GM19467 (cell line): ENCODE results near the gene LRCH1.

ENCODE experiments used
- ATAC-seq: cut with Tn5 transposase; IDR thresholded peaks from one replicate; pipeline ENCODE4 v1.9.1; 2021; ENCODE audit warnings: mild to moderate bottlenecking, moderate library complexity; ENCODE audit not compliant: unreplicated experiment

The LRCH1 gene

GRCh38 chr13:46561691-46562090, 8.7 kb downstream of the LRCH1 start:
- ATAC-seq = no peak

DNA sequence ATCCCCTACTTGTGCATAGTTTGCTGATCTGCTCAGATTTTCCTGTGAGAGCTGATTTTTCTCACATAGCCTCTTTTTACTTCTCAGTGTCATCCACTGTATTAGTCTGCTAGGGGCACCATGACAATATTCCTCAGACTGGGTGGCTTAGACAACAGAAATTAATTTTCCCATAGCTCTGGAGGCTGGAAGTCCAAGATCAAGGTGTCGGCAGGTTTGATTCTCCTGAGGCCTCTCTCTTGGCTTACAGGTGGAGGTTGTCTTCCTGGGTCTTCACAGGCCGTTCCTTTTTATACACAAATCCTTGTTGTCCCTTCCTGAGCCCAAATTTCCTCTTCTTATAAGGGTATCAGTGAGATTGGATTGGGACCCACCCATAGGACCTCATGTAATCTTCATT, 9.2 kb downstream of the LRCH1 start:
- ATAC-seq = no peak

GRCh38 chr13:46562581-46562980, 9.6 kb downstream of the LRCH1 start:
- no peak for ATAC-seq

- peak; percentile 43 for ATAC-seq
These were observed 13.1 kb downstream of the LRCH1 start for GRCh38 chr13:46565808-46566750.

DNA sequence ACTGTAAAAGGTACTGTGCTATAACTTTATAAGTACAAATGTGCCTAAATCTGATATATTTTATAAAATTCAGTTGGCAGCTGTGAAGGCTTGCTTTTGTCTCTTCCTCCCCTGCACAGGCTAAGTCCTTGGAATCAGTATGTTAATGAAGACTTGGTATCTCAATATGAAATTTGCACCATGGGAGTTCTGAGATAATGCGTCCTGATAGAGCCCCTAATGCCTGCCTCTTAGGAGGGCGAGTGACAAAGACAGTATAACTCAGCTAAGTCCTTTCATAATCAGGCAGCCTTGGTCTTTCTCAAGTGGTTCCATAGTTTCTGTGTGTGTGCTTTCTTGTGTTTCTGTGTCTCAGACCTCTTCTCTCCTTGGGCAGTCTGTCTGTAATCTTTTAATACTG, 14.7 kb downstream of the LRCH1 start:
- no peak for ATAC-seq

DNA sequence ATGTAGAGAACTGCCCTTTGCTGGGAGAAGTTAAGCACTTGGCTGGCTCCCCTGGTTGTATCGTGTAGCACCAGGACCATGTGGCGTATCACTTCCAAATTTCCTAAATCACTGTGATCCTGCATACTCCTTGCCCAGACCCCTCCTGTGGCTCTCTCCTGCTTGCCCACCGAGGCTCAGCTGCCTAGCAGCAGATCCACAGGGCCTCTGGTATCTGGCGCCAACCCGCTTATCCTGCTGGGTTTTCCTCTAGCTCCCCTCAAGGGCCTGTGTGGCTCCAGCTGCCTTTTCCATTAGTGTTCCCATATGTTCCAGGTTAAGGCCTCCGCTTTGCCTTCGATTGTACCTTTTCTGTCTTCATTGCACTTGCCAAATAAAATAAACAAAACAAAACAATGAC, 16.5 kb downstream of the LRCH1 start:
- ATAC-seq = no peak

DNA sequence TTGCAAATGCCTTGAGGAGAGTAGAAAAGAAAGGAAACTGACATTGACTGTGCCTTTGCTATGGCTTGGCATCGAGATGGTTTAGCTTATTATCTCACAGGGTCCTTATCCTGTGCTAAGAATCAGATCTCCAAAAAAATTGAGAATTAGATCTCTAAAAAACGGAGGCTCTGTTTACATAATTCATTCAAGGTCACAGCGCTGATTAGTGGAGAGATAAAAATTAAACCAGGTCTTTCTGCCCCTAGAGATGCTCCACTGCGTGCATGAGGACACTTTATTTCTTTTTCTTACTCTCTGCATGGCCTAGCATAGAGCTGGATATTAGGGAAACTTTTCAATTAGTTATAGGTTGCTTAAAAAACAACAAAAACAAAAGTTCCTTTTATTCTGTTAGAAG, 17.3 kb downstream of the LRCH1 start:
- no peak for ATAC-seq

DNA sequence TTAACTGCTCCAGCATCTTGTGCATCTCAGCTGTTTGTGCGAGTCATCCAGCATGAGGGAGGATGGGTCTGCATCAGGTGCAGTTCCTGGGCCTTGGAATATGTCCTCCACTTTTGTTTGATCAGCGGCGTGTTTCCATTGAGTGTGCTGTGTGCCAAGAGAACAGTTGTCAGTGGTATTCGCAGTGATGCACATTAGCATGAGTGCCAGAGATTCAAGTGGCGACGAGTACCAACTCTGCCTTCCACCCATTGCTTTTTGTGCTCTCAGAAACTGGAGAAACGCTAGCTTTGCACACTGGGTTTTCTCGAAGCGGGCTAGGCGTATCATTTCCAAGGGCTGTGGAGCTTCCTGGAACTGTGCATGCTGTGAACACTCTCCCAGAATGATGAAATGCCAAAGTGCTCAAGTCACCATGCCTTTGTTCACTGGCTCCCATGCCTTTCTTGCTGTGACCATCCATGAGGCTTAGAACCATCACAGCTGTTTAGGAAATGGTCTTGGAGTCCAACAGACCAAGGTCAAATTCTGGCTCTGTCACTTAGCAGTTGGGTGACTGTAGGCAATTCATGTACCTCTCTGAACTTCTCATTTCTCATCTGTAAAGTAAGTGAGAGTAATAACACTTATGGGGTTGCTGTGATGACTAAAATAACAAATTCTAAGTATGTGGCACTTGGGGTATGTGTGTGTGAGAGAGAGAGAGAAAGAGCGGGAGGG, 18.4 kb downstream of the LRCH1 start:
- ATAC-seq = no peak

DNA sequence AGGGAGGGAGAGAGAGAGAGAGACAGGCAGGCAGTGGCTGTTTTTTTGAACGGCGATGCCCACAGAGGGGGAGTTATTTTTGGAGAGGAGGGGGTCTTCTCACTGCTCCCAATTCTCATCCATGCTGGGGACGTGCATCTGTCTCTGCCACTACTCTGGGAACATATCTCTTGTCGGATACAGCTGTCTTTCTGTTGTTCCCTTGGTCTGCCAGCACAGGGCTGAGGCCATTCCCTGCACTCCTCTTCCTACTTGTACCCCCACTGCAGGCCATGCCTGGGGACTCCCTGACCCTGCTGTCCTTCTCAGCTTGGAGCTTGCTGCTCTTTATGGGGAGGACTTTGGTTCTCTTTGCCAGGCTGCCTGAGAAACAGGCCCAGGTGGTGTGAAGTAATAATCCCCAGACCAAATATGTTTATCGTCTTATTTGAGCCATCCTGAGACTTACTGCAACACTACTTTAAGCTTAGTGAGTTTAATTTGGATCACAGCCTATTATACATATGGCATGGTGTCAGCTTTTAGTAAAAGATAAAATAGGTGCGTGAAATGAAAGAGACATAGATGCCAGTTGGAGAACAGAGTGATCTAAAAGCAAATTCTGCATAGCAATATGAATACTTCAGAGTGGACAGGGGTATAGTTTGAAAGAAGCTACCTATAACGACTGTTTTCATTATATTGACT, 19.1 kb downstream of the LRCH1 start:
- ATAC-seq = no peak

- ATAC-seq = no peak
These were observed 19.9 kb downstream of the LRCH1 start for GRCh38 chr13:46572752-46573431.

- ATAC-seq = no peak
These were observed 22.4 kb downstream of the LRCH1 start for GRCh38 chr13:46575301-46575771.

DNA sequence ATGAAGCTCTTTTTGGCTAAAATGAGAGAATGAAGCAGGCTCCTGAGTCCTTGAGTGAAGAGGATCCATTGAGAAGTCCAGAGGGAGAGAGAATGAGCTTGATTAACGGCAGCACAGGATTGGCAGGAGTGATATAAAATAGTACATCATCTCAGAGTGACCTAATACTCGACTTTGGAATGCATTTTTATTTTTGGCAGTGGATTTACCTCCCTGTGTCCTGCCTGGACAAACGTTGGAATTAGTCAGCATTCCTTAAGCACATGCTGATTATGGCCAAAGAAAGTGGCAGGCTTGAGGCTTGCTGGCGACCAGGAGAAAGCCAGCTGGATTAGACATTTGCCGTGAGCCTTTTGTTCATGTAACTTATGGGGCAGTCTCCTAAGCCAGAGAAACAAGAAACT, 22.9 kb downstream of the LRCH1 start:
- no peak for ATAC-seq

DNA sequence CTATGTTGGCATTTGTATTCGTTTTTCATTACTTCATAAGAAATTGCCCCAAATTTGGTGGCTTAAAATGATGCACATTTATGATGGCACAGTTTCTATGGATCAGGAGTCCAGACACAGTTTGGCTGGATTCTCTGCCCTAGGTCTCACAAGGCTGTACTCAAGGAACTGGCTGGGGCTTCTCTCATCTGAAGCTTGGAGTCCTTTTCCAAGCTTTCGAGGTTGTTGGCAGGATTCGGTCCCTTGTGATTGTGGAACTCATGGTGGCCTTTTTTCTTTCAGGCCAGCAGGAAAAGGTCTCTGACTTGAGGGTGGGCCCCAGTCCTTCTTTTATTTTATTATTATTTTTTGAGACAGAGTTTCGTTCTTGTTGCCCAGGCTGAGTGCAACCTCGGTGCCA, 23.8 kb downstream of the LRCH1 start:
- ATAC-seq = no peak

GRCh38 chr13:46577696-46578589, 25.0 kb downstream of the LRCH1 start:
- no peak for ATAC-seq

GRCh38 chr13:46578590-46578975, 25.6 kb downstream of the LRCH1 start:
- no peak for ATAC-seq

- no peak for ATAC-seq
These were observed 27.4 kb downstream of the LRCH1 start for GRCh38 chr13:46580362-46580839.

- no peak for ATAC-seq
These were observed 29.2 kb downstream of the LRCH1 start for GRCh38 chr13:46582190-46582589.

- no peak for ATAC-seq
These were observed 34.0 kb downstream of the LRCH1 start for GRCh38 chr13:46586751-46587514.

GRCh38 chr13:46587807-46588418, 34.9 kb downstream of the LRCH1 start:
- peak; percentile 58 for ATAC-seq
